Fibroblast of lung (primary cell): ENCODE results near the gene MTHFR. TPM values are rescaled to one million over a fixed set of nuclear protein-coding genes. Genes with fewer than 3 reads are reported as not detected.

Experiments used
- DNase-seq, 2 donors: peaks; one replicate each; pipeline versions ENCODE4 v3.0.0 to v3.0.0-alpha.2; 2010; ENCODE audit warnings: low read depth in 2 of 2
- H2AFZ ChIP-seq: 2 replicates; pipeline ENCODE4 v1.5.1; 2012; ENCODE audit warnings: low read length, control low read depth, inconsistent platforms
- H3K27ac ChIP-seq: 2 replicates; pipeline ENCODE4 v1.5.1; 2011; ENCODE audit warnings: low read length, control low read depth; ENCODE audit not compliant: insufficient read depth
- H3K27me3 ChIP-seq: 2 replicates; pipeline ENCODE4 v1.5.1; 2011; ENCODE audit warnings: mild to moderate bottlenecking, low read length; ENCODE audit not compliant: control insufficient read depth, insufficient read depth
- H3K36me3 ChIP-seq: 2 replicates; pipeline ENCODE4 v1.5.1; 2011; ENCODE audit warnings: low read length; ENCODE audit not compliant: control insufficient read depth, insufficient read depth
- H3K4me1 ChIP-seq: 2 replicates; pipeline ENCODE4 v1.5.1; 2011; ENCODE audit warnings: low read length; ENCODE audit not compliant: control insufficient read depth, insufficient read depth; ENCODE audit errors: extremely low read depth
- H3K4me2 ChIP-seq: 2 replicates; pipeline ENCODE4 v1.5.1; 2011; ENCODE audit warnings: low read length, control low read depth; ENCODE audit not compliant: insufficient read depth; ENCODE audit errors: extremely low read depth
- H3K4me3 ChIP-seq, 4 experiments: fragments of 200-600 bp in 1 of 4; sonication (generic) in 1 of 4; replicated peaks in 1 of 4; 2 replicates each; pipeline ENCODE4 v1.5.1; 2011 to 2016; ENCODE audit warnings: low read length in 4 of 4, low read depth in 3 of 4, mild to moderate bottlenecking in 3 of 4, control low read depth in 2 of 4, inconsistent platforms in 1 of 4, mixed read lengths in 1 of 4; ENCODE audit not compliant: insufficient read depth in 1 of 4; ENCODE audit errors: control extremely low read depth in 1 of 4
- H3K79me2 ChIP-seq: 2 replicates; pipeline ENCODE4 v1.5.1; 2012; ENCODE audit warnings: mild to moderate bottlenecking, low read length, inconsistent platforms; ENCODE audit not compliant: control insufficient read depth, insufficient read depth
- H3K9ac ChIP-seq: 2 replicates; pipeline ENCODE4 v1.5.1; 2011; ENCODE audit warnings: mild to moderate bottlenecking, low read length, control low read depth; ENCODE audit not compliant: insufficient read depth
- H3K9me3 ChIP-seq: 2 replicates; pipeline ENCODE4 v1.5.1; 2012; ENCODE audit warnings: low read depth, low read length; ENCODE audit not compliant: control insufficient read depth, insufficient read depth
- H4K20me1 ChIP-seq: 2 replicates; pipeline ENCODE4 v1.5.1; 2011; ENCODE audit warnings: low read length; ENCODE audit not compliant: control insufficient read depth, insufficient read depth; ENCODE audit errors: extremely low read depth
- CTCF ChIP-seq, 2 donors: IDR thresholded peaks in 1 of 2; conservative IDR thresholded peaks in 1 of 2; 1 replicate in 1 of 2; 2 replicates in 1 of 2; pipeline ENCODE4 v1.5.1; 2011 to 2012; ENCODE audit warnings: low read length in 2 of 2, control low read depth in 1 of 2, inconsistent platforms in 1 of 2, low read depth in 1 of 2, mild to moderate bottlenecking in 1 of 2
- EZH2 ChIP-seq: IDR thresholded peaks from 2 replicates; pipeline ENCODE4 v1.5.1; 2012; ENCODE audit warnings: low read length, control low read depth, mild to moderate bottlenecking; ENCODE audit errors: missing control alignments
- polyA plus RNA-seq, 2 donors: library from polyadenylated mRNA; depleted of rRNA in 1 of 2; stranded (reverse) in 1 of 2; unstranded in 1 of 2; fragments of >200 nt; gene quantifications; 2 replicates each; pipeline ENCODE4 v1.2.1, GENCODE V29; 2011 to 2012; ENCODE audit warnings: missing spikeins in 1 of 2
- total RNA-seq: library from RNA; depleted of rRNA; stranded (reverse); fragments of >200 nt; gene quantifications from 2 replicates; pipeline ENCODE4 v1.2.1, GENCODE V29; 2014

Gene MTHFR
- total and polyA plus RNA-seq, 2 donors (not counting 1 experiment from before 2014, with no cell fraction given): 16.3 to 87.4 TPM

- Histone ChIP-seq H3K4me2 (no peak overlapping the region), H3K27ac (no peak overlapping the region), H3K36me3 (no peaks in the 10 kb centered on the region), H3K9ac (no peak overlapping the region), H4K20me1 (no peaks in the 10 kb centered on the region), H2AFZ (no peak overlapping the region), H3K79me2 (no peaks in the 10 kb centered on the region), H3K4me1 (no peaks in the 10 kb centered on the region), H3K27me3 (no peaks in the 10 kb centered on the region), H3K9me3 (no peaks in the 10 kb centered on the region), H3K4me3 (no peak overlapping the region)
- no peak for DNase-seq
- no peak for TF ChIP-seq EZH2
- TF ChIP-seq CTCF (conservative IDR thresholded peaks at IDR 0.05 in 1 of 2, IDR thresholded peaks at IDR 0.05 in 1 of 2; ENCODE audit: low read depth in 1 of 2, low read length in 2 of 2): no peak
Observed at GRCh38 chr1:11778336-11778735, 27.4 kb downstream of the MTHFR start.

GRCh38 chr1:11777658-11778322 is 28.0 kb downstream of the MTHFR start:
- Histone ChIP-seq H3K9me3 (no peaks in the 10 kb centered on the region), H3K27me3 (no peaks in the 10 kb centered on the region), H3K4me1 (no peaks in the 10 kb centered on the region), H3K4me3 (no peak overlapping the region), H4K20me1 (no peaks in the 10 kb centered on the region), H3K27ac (no peak overlapping the region), H2AFZ (no peak overlapping the region), H3K36me3 (no peaks in the 10 kb centered on the region), H3K9ac (no peak overlapping the region), H3K4me2 (no peak overlapping the region), H3K79me2 (no peaks in the 10 kb centered on the region)
- DNase-seq: no peak
- no peak for TF ChIP-seq CTCF (conservative IDR thresholded peaks at IDR 0.05 in 1 of 2, IDR thresholded peaks at IDR 0.05 in 1 of 2; ENCODE audit: low read depth in 1 of 2, low read length in 2 of 2)
- no peak for TF ChIP-seq EZH2

- H3K79me2 ChIP-seq: no peaks in the 10 kb centered on the region
- no peaks in the 10 kb centered on the region for H3K36me3 ChIP-seq
- DNase-seq: no peak
- no peaks in the 10 kb centered on the region for H3K27me3 ChIP-seq
- H3K4me2 ChIP-seq: no peak overlapping the region
- H4K20me1 ChIP-seq: no peaks in the 10 kb centered on the region
- no peaks in the 10 kb centered on the region for H3K9me3 ChIP-seq
- no peaks in the 10 kb centered on the region for H3K4me1 ChIP-seq
- no peak overlapping the region for H2AFZ ChIP-seq
- H3K27ac ChIP-seq: no peak overlapping the region
- H3K4me3 ChIP-seq: no peak overlapping the region
- no peak for TF ChIP-seq CTCF (conservative IDR thresholded peaks at IDR 0.05 in 1 of 2, IDR thresholded peaks at IDR 0.05 in 1 of 2; ENCODE audit: low read depth in 1 of 2, low read length in 2 of 2)
- TF ChIP-seq EZH2: no peak
- H3K9ac ChIP-seq: no peak overlapping the region
Observed at GRCh38 chr1:11774753-11775152, 31.0 kb downstream of the MTHFR start.
